ENCODE measurements around the gene MEF2D.
A peak's percentile ranks its signal among the peaks of the same experiment; 100 is the strongest.

DNA sequence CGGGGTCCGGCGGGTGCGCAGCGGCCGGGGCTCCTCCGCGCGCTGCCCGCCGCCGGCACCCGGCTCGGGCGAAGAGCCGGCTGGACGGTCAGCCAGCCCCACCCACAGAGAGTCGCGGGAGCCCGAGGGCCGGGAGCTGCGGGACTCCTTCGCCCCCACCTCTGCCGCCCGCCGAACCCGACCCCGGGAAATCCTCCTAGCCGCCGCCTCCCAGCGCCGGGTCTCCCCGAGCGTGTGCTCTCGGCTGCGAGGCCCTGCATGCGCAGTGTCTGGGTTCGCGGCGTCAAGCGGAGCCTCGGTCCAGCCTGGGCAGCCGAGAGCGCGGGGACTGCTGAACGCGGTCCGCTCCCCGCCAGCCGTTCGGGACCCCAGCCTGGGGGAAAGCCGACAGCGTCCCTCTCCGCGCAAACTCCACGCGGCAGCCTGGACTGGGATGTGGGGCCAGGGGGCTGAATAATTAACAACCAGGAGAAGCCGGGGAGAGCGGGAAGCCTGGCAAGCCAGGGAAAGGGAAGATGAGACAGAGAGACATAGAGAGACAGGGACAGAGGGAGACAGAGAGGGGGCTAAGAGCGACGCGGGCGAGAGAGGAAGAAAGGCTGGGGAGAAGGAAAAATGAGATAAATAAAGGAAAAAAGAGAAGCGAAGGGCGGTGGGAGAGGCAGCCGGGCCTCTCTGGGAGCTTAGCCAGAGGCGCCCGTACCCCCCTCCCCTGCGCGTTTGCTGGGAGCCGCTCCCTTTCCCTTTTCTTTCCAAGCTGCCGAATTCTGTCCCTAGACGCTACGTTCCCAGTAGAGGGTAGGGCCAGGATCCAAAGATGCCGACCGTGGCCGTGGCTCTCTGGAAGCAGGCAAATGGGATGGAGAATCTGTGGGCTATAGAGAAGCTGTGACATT, 64.2 kb downstream of the MEF2D start:
- TF ChIP-seq, protein P1, sequence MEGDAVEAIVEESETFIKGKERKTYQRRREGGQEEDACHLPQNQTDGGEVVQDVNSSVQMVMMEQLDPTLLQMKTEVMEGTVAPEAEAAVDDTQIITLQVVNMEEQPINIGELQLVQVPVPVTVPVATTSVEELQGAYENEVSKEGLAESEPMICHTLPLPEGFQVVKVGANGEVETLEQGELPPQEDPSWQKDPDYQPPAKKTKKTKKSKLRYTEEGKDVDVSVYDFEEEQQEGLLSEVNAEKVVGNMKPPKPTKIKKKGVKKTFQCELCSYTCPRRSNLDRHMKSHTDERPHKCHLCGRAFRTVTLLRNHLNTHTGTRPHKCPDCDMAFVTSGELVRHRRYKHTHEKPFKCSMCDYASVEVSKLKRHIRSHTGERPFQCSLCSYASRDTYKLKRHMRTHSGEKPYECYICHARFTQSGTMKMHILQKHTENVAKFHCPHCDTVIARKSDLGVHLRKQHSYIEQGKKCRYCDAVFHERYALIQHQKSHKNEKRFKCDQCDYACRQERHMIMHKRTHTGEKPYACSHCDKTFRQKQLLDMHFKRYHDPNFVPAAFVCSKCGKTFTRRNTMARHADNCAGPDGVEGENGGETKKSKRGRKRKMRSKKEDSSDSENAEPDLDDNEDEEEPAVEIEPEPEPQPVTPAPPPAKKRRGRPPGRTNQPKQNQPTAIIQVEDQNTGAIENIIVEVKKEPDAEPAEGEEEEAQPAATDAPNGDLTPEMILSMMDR (optimal IDR thresholded peaks at IDR 0.05 in 1 of 3, IDR thresholded peaks at IDR 0.05 in 1 of 3, conservative IDR thresholded peaks at IDR 0.05 in 1 of 3; ENCODE audit: extremely low read depth in 1 of 3, insufficient read depth in 2 of 3, low read length in 3 of 3) = no peak
- TF ChIP-seq EZH2 (IDR thresholded peaks at IDR 0.05; ENCODE audit: low read length) = peak; percentile 94

All from keratinocyte (primary cell).